ENCODE data around the gene YAP1. TPM values are rescaled to one million over a fixed set of nuclear protein-coding genes. Genes with fewer than 3 reads are reported as not detected.

Gene YAP1
- total RNA-seq, 2 experiments from 2014 or later = not detected

DNA sequence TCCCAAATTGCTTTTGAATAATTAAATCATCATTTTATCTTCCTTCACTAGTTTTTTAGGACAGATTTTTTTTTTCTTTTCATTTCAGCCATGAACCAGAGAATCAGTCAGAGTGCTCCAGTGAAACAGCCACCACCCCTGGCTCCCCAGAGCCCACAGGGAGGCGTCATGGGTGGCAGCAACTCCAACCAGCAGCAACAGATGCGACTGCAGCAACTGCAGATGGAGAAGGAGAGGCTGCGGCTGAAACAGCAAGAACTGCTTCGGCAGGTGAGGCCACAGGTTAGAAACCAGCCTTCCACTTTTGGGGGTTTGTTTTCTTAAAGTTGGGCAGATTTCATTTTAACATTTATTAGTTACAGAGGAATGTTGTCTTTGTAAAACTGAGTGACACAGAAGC lies 95.6 kb downstream of the YAP1 start:
- intact Hi-C loops (cut with micrococcal nuclease; ENCODE audit: unreplicated experiment) = no loop called here
- H3K9me2 ChIP-seq (ENCODE audit: insufficient read depth, low read length) = no peaks in the 10 kb centered on the region
- no TSS peak for BruUV-seq (replicated peaks)
- H2AFZ ChIP-seq (ENCODE audit: low read length) = no peak overlapping the region
- H3K27ac ChIP-seq (ENCODE audit: low read depth, low read length, poor library complexity, severe bottlenecking) = no peak overlapping the region
- H3K4me3 ChIP-seq (ENCODE audit: low read depth, low read length, poor library complexity, severe bottlenecking) = no peak overlapping the region
- H3K36me3 ChIP-seq (ENCODE audit: insufficient read depth, low read length) = no peaks in the 10 kb centered on the region
- no peaks in the 10 kb centered on the region for H3K4me1 ChIP-seq (ENCODE audit: insufficient read depth, low read length, poor library complexity, severe bottlenecking)
- no peaks in the 10 kb centered on the region for H4K20me1 ChIP-seq (ENCODE audit: insufficient read depth, low read length)
- no peaks in the 10 kb centered on the region for H3K9me3 ChIP-seq (ENCODE audit: low read length)
- no peak for TF ChIP-seq EZH2phosphoT487 (IDR thresholded peaks at IDR 0.05; ENCODE audit: borderline replicate concordance, low read depth, low read length)
- TF ChIP-seq CTCF (conservative IDR thresholded peaks at IDR 0.05; ENCODE audit: low read length) = no peak
- H3K4me2 ChIP-seq (ENCODE audit: low read length) = no peak overlapping the region
- ChIA-PET CTCF (ENCODE audit: unreplicated experiment) (no interaction called here), POLR2A (no interaction called here)
- no peak for DNase-seq (ENCODE audit: low spot score)
- no peaks in the 10 kb centered on the region for H3K79me2 ChIP-seq (ENCODE audit: insufficient read depth, low read depth, low read length)

GRCh38 chr11:102208835-102209234 lies 98.6 kb downstream of the YAP1 start:
- H2AFZ ChIP-seq (ENCODE audit: low read length) = no peak overlapping the region
- H3K4me2 ChIP-seq (ENCODE audit: low read length) = no peak overlapping the region
- H3K4me3 ChIP-seq (ENCODE audit: low read depth, low read length, poor library complexity, severe bottlenecking) = no peak overlapping the region
- no peaks in the 10 kb centered on the region for H3K79me2 ChIP-seq (ENCODE audit: insufficient read depth, low read depth, low read length)
- H4K20me1 ChIP-seq (ENCODE audit: insufficient read depth, low read length) = no peaks in the 10 kb centered on the region
- intact Hi-C loops (cut with micrococcal nuclease; ENCODE audit: unreplicated experiment) = no loop called here
- no TSS peak for BruUV-seq (replicated peaks)
- H3K27ac ChIP-seq (ENCODE audit: low read depth, low read length, poor library complexity, severe bottlenecking) = no peak overlapping the region
- no peaks in the 10 kb centered on the region for H3K4me1 ChIP-seq (ENCODE audit: insufficient read depth, low read length, poor library complexity, severe bottlenecking)
- ChIA-PET POLR2A (interaction anchor here (0.7 kb wide), 1 partner anchor 48 kb away, joined by 5 read pairs; no protein-coding TSS in a partner anchor), CTCF (ENCODE audit: unreplicated experiment) (no interaction called here)
- H3K9me3 ChIP-seq (ENCODE audit: low read length) = no peaks in the 10 kb centered on the region
- H3K9me2 ChIP-seq (ENCODE audit: insufficient read depth, low read length) = no peaks in the 10 kb centered on the region
- TF ChIP-seq CTCF (conservative IDR thresholded peaks at IDR 0.05; ENCODE audit: low read length) (no peak), EZH2phosphoT487 (IDR thresholded peaks at IDR 0.05; ENCODE audit: borderline replicate concordance, low read depth, low read length) (no peak)
- no peak for DNase-seq (ENCODE audit: low spot score)
- H3K36me3 ChIP-seq (ENCODE audit: insufficient read depth, low read length) = no peaks in the 10 kb centered on the region

DNA sequence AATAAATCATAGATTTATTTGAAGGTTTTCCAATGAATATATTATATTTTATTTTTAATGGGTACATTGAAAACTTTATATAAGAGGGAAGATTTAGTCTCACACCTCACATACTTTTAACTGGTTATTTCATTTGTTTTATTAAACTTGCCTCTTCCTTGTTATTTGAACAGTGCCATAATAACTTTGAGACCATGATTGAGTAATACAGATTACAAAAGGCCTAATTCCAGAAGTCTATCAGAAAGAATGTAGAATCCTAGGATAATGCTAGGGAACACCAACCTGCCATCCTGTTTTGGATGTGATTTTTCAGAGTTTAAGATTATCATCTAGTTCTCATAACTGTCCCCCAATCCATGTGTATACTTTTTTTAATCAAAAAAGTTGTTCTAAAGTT lies 104.4 kb downstream of the YAP1 start:
- POLR2A ChIA-PET = interaction anchor here (0.5 kb wide), 1 partner anchor 847 kb away, joined by 5 read pairs; no protein-coding TSS in a partner anchor
- Histone ChIP-seq H3K79me2 (ENCODE audit: insufficient read depth, low read depth, low read length) (no peaks in the 10 kb centered on the region), H3K4me3 (ENCODE audit: low read depth, low read length, poor library complexity, severe bottlenecking) (no peak overlapping the region), H3K9me3 (ENCODE audit: low read length) (no peaks in the 10 kb centered on the region), H3K9me2 (ENCODE audit: insufficient read depth, low read length) (no peaks in the 10 kb centered on the region), H4K20me1 (ENCODE audit: insufficient read depth, low read length) (no peaks in the 10 kb centered on the region), H3K4me2 (ENCODE audit: low read length) (no peak overlapping the region), H3K36me3 (ENCODE audit: insufficient read depth, low read length) (no peaks in the 10 kb centered on the region), H3K27ac (ENCODE audit: low read depth, low read length, poor library complexity, severe bottlenecking) (no peak overlapping the region), H2AFZ (ENCODE audit: low read length) (no peak overlapping the region), H3K4me1 (ENCODE audit: insufficient read depth, low read length, poor library complexity, severe bottlenecking) (no peaks in the 10 kb centered on the region)
- BruUV-seq (replicated peaks) = no TSS peak
- intact Hi-C loops (cut with micrococcal nuclease; ENCODE audit: unreplicated experiment) = no loop called here
- CTCF ChIA-PET (ENCODE audit: unreplicated experiment) = no interaction called here
- TF ChIP-seq EZH2phosphoT487 (IDR thresholded peaks at IDR 0.05; ENCODE audit: borderline replicate concordance, low read depth, low read length) = no peak
- TF ChIP-seq CTCF (conservative IDR thresholded peaks at IDR 0.05; ENCODE audit: low read length) = no peak
- DNase-seq (ENCODE audit: low spot score) = no peak

Measured in OCI-LY7 (cell line).